Activated CD4-positive, alpha-beta T cell treated with anti-CD3 and anti-CD28 coated beads, Interleukin-2, amount 50 U/mL, for 1 hour (primary cell): ENCODE measurements around the gene ACSS2.

ENCODE experiments used
- DNase-seq: peaks from one replicate; pipeline ENCODE4 v3.0.0-alpha.2; 2020

Gene ACSS2

DNA sequence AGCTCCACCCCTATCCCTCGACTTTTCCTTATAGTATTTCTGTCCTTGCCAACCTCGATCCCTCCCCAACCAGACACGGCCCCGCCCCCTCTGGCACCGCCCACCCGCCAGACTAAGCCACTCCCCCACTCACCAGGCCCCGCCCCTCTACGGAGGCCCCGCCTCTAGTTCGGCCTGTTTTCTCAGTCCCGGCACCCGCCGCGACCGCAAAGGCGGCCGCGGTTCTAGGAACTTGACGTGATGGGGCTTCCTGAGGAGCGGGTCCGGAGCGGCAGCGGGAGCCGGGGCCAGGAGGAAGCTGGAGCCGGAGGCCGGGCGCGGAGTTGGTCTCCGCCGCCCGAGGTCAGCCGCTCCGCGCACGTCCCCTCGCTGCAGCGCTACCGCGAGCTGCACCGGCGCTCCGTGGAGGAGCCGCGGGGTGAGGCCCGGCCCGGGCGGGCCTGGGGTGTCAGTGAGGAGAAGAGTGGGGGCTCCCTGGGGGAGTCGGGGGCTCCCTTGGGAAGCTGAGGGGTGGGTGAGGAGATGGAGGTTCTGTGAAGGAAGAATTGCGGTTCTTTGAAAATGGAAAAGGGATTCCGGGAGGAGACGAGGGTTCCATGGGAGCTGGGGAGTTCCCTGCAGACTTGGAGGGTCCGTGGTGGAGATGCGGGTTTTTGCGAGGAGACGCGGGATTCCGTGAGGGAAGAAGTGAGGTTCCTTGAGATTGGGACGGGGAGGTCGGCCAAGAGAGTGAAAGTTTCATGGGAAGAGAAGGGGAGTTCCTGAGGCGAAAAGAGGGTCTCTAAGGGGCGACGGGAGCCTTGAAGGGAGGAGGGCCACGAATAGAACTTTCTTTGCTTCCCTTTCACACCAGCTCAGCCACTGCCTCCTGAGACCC is at the start of gene ACSS2:
Gene ACSS2 (plus strand): TSS at position 207 of the 877 bp plus-strand sequence. CDS start 34 bp downstream, at position 241.
- DNase-seq = peak; percentile 96

- no peak for DNase-seq
These were observed 47.2 kb upstream of the ACSS2 start for GRCh38 chr20:34829191-34829590.

GRCh38 chr20:34831936-34832335 is 44.5 kb upstream of the ACSS2 start:
- DNase-seq = no peak

DNA sequence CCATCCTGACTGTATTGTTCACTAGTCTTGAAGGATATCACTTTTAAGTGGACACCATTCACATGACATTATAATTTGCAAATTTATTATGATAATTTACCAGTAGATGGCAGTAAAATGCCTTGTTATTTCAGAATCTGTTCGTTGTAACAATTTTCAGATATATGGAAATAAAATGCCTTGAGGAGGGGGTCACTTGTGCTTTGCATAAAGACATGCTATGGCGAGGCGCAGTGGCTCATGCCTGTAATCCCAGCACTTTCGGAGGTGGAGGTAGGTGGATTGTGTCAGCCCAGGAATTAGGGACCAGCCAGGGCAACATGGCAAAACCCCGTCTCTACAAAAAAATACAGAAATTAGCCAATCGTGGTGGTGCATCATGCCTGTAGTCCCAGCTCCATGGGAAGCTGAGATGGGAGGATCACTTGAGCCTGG is 41.9 kb upstream of the ACSS2 start:
- no peak for DNase-seq

GRCh38 chr20:34842143-34842542 is 34.3 kb upstream of the ACSS2 start:
- no peak for DNase-seq

- no peak for DNase-seq
These were observed 33.0 kb upstream of the ACSS2 start for GRCh38 chr20:34843421-34843820.

DNA sequence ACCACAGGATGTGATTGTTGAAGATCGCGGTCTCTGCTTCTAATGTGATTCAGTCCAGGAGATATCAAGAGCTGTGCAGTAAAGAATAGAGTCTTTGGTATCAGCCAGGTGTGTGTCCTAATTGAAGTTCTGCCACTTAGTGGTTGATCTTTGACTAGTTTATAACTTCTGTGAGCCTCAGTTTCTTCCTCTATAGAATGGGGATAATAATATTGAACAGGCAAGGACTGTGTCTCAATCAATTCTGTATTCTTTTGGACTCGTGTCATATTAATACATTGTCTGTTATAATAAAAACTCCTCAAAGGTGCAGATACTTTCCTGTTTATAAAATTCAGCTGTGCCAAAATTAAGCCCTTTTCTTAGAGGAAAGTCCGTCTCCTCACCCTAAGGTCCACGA is 27.8 kb upstream of the ACSS2 start:
- no peak for DNase-seq

DNA sequence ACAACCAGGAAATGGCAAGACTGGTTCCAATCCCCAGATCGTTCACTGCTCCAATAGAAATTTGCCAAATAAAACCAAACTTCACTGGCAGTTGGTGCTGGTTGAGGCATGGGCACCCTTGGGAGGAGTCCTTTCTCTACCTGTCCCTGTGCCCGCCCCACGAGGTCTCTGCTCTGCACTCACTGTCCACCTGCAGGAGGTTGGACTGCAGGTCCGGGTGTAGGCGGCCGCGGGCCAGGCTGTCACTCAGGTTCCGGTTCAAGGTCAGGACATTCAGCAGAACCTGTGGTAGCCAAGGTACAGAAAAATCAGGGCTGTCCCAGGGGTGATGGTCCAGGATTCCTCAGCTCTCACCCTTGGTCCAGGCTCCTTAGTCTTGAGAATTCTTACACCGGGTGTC is 26.6 kb upstream of the ACSS2 start:
- no peak for DNase-seq

DNA sequence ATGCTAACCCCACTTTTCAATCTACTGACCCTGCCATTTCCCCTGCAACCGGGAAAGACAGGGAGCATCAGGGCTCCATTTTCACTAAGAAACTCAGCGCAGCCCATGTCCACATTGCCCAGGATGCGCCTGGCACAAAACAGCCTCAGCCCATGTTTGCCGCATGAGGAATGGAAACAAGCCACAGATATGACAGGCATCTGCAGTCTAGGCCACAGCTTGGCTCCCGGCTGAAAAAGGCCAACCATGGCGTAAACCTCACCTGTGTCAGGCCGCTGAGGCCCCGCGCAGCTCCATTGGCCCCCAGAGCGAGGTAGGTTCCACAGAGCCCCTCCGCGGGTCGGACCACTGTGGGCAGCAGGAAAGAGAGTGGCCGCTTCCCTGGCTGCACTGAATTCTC is 25.4 kb upstream of the ACSS2 start:
- DNase-seq = no peak

DNA sequence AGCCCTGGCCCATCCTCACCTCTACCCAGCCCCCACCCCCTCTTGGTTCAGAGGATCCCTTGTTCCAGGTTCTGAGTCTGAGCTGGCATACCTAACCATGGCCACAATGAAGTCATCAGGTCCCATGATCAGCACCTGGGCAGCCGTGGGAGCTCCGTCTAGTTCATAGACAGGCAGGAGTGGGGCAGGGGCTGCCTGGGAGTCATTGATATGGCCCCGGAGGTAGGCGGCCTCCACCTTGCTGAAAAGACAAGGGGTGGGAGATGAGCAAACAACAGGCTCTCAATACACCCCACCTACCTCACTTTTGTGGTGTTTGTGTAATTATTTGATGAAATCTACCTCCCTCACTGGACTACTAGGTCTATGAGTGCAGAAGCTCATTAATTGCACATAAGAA is 24.1 kb upstream of the ACSS2 start:
- DNase-seq = no peak

- no peak for DNase-seq
These were observed 17.0 kb upstream of the ACSS2 start for GRCh38 chr20:34859367-34859766.

- no peak for DNase-seq
These were observed 16.4 kb upstream of the ACSS2 start for GRCh38 chr20:34859826-34860545.

GRCh38 chr20:34861386-34862084 is 14.9 kb upstream of the ACSS2 start:
- no peak for DNase-seq

GRCh38 chr20:34862724-34863123 is 13.7 kb upstream of the ACSS2 start:
- no peak for DNase-seq

DNA sequence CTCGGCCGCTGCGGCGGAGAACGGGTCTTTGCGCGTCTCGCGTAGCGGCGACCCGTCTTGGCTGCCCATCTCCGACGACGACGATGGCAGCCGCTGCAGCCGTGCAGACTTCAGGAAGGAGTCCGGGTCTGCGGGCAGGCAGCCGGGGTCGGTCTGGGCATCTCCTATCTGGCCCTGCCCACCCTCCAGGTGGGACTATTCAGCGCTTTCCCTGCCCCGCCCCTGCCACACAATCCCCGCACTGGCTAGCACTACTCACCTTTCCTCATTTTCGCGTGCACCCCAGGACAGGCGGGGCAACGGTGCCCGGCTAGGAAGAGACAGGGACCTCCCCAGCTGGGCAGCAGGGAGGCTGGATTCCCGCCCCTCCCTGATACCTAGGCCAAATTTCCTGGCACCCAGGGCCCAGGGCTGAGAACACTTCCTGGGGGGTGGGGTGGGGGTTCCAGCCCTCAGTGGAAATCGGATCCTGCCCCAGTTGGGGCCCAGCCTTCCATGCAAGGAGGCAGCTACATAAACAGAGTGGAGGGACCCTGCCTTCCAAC is 12.9 kb upstream of the ACSS2 start:
- no peak for DNase-seq

GRCh38 chr20:34864216-34864615 is 12.2 kb upstream of the ACSS2 start:
- no peak for DNase-seq

- DNase-seq = no peak
These were observed 5.0 kb upstream of the ACSS2 start for GRCh38 chr20:34871320-34871926.

- no peak for DNase-seq
These were observed 4.3 kb upstream of the ACSS2 start for GRCh38 chr20:34871966-34872621.

DNA sequence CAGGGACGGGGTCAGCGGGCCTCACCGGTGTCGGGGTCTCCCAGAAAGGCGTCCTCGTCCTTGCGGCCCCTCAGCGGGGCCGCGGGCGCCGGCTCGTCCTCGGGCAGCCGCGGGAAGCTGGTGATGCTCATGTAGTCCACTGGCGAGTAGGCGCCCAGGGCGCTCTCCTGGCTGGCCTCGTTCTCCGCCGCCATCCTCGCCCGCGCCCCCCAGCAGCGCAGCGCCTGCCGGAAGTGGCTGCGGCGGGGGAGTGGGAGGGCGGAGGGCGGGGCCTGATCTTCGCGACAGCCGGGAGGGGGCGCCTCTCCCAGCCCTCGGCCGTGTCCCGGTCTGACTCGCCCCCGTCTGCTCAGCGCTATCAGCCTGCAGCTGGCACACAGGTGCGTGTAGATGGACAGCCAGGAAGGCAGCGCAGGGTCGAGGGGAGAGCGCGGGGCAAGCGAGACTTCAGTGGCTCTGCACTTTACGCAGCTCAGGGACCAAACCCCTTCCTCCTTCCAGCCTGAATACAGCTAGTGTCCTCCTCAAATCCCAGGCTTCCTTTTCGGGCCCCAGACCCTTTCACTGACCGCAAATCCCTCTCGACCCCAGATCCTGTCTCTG is 3.7 kb upstream of the ACSS2 start, which contains the start of gene GGT7:
Gene GGT7 (minus strand): TSS at position 235 of the 603 bp plus-strand sequence. CDS start 41 bp downstream, at position 194.
- peak; percentile 86 for DNase-seq

GRCh38 chr20:34873583-34874093 is 2.8 kb upstream of the ACSS2 start:
- DNase-seq = no peak

GRCh38 chr20:34874094-34874654 is 2.2 kb upstream of the ACSS2 start:
- peak; percentile 30 for DNase-seq
